Measurements from ENCODE around the gene SEPTIN10.
A peak's percentile ranks its signal among the peaks of the same experiment; 100 is the strongest.

Gene SEPTIN10

GRCh38 chr2:109521233-109522062, 92.3 kb downstream of the SEPTIN10 start:
- no peak for DNase-seq

- no peak for DNase-seq
Observed at GRCh38 chr2:109519513-109519912, 94.3 kb downstream of the SEPTIN10 start.

DNA sequence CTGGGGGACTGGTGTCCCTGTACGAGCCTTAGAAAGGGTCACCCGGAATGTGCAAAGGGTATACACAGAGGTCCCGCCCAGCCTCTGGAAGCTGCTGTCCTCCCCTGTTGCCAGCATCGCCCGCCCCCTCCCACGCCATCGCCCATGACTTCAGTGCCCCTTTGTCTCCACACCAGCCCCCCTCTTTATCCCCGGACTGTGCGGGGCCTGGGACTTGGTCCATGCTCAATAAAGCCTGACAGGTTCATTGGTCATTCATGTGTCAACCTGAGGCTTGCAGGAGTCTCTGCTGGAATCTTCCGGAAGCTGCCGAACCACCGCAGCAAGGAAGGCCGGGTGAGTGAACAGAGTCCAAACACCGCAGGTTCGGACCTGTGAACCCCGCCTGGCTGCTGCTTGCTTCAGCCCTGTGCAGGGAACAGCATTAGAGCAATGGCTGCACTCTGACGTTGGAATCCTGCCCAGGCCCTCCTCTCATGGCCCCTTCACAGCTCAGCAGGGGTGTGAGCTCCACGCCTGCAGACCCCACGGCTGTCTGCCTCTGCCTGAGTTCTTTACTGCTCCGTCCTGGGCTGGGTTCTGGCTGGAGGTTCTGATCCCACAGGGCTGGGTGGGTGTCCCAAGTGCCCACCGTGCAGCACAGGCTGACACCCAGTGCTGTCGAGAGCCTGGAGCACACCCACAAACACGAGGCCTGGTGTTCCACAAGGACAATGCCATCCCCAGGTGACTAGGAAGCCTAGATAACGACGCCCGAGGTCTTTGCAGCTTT, 96.5 kb downstream of the SEPTIN10 start:
- peak; percentile 9 for DNase-seq

- peak; percentile 47 for DNase-seq
Observed at GRCh38 chr2:109516445-109517117, 97.2 kb downstream of the SEPTIN10 start.

DNA sequence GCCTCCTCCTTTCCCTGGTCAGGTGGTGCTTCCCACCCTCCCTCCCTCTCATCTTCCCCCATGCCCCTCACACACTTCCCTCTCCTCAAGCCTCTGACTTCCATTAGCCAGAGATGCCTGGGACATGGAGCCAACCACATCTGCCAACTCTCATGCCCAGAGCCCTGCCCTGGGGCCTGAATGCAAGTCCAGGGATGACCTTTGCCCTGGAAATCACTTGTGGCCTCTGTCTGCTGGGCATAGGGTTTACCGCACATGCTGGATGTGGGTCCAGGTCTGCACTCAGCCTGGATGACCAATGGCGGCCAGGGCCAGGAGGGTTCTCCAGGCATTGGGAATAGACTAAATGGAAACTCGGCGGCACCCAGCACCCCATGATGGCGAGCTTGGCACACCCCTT, 98.9 kb downstream of the SEPTIN10 start:
- no peak for DNase-seq

DNA sequence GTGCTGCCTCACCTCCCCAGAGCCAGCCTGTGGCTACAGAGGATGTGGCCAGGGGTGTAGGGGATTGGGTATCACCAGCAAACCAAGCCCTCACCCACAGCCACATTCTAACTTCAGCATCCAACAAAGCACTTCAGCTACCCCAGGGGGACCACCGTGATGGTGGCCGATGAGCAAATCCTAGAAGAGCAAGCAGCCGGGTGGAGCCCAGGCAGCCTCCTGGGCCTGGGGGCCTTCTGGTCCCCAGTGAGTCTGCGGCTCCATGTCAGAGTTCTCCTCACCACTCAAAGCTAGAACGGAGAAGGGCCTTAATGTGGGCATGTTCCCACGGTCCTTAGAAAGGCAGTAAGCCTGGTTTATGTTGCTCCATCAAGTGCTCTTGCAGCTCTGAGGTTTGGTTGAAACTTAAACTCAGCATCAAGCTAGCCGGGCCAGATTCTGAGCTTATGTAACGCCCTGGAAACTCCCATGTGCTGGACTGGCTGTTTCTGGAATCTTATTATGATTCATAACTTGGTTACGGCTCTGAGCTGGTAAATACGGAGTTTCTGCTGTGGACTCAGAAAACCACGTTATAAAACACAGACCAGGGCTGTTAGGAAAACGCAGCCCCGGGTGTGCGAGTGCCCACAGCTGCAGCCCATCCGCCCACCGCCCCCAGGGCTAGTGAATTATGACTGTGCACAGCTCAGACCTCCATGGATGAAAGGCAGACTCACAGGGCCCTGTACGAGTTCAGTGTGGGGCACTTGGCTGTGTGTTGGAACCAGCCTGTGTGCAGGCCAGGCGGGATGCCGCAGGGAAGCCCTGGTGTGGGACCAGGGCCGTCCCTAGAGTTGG, 99.8 kb downstream of the SEPTIN10 start:
- no peak for DNase-seq

DNA sequence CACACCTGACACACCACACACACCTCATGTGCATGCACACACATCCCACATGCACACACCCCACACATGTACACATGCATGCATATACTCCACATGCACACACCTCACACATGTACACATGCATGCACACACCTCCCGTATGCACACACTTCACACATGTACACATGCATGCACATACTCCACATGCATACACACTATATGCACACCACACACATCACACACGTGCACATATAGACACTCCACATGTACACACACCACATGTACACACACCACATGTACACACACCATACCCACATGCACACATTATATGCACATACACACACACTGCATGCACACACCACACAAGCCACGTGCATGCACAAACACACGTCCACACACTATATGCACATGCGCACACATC, 100.5 kb downstream of the SEPTIN10 start:
- DNase-seq: no peak

GRCh38 chr2:109512076-109512475, 101.7 kb downstream of the SEPTIN10 start:
- no peak for DNase-seq

DNA sequence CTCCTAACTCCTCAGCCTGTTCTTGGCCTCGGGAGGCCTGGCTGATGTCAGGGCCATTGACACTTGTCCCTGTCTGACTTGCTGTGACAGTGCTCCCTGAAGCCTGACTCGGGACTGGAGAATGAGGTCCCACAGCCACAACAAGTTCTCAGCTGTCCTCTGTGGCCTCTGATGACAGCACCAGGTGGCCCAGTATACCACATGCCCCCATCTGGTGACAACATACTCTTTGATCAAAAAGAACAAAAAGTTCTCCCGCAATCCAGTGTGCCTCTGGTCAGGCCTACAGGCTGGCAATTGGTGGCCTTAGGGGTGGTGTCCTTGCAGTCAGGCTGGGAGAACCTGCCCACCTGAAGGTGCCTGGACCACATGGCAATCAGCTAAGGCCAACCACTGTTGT, 102.6 kb downstream of the SEPTIN10 start:
- no peak for DNase-seq

DNA sequence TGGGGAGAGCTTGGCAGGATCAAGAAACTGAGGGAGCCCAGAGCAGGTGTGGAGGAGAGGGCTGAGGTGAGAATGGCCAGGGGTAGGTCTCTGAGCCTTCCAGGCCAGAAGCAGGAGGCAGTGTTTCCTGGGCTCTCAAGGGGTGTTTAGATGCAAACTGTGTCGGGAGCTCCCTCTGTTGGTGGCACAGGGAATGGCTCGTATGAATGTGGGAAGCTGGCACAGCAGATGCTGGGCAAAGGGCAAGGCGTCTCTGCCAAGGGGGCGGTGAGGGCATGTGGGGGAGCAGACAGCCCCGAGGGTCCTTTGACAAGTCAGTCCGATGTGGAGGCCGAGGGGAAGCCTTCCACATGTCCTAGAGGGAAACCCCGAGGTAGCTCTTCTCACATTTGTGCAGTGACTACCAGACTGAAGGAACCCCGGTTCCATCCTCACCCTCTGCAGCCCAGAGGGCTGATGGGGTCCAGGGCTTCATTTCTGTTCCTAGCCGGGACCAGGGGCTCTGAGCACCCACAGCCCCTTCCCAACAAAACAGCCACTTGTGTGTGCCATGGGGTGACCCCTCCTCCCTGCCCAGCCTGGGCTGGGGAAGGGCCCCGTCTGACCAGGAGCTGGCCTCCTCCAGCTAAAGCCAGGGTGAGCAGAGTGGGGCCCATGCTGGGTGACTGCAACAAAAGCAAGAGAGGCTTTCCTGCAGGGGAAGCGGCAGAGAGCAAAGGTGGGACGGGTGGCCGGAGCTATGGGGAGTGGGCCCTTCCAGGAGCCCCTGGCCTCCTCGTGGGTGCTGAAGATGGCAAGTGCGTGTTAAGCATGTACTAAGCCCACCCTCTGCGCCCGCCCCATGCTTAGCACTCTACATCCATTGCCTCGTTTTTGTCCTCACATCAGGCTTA, 103.4 kb downstream of the SEPTIN10 start:
- DNase-seq: peak; percentile 78

DNA sequence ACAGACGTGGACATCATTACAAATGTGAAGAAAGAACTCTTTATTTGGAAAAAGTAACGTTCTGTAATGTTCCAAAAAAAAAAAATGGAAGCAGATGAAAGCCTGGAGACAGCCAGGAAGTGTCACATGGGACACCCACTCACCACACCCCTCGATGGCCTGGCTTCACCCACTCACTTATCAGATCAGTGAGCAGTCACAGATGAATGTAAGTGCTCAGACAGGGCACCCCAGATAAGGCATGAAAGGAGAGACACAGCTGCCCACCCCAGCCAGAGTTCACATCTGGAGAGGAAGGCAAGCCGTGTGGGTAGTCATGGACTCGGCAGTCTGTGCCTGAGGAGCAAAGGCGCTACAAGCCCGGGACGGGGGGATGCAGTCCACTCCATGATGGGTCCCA, 105.2 kb downstream of the SEPTIN10 start:
- no peak for DNase-seq

DNA sequence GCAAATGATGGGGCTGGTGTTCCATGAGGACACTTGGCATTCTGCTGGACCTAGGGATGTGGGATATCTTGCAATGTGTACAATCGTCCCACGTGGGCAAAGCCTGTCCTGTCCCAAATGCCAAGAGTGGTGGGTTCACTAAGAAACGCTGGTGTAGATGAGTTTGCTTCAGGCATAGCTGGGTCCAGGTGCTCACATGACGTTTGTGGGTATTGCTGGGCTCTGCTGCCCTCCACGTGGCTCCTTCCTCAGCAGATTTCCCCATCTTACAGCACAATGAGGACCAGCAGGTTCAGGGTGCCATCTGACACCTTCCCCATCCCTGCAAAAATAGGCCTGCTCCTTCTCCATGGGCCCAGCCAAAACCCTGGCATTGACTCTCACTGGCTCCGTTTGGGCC, 105.9 kb downstream of the SEPTIN10 start:
- DNase-seq: no peak

- DNase-seq: no peak
Observed at GRCh38 chr2:109507217-109507616, 106.5 kb downstream of the SEPTIN10 start.

DNA sequence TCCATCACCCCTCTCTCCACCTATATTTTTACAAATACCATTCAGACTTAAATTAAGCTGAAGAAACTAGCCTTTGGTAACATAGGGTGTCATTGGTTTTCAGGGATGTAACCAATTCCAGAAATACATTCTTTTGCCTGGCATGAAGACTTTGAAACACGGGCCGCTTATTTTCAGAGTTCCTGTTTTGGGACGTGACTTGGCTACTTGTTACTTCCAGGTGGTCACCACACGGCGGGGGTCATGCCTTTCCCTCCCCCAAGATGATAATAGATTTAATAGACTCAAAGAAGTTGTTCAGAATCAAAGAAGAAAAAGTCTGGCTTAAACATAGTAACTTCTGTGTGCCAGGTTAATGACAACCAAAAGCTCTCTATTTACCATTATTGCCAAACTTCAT, 110.6 kb downstream of the SEPTIN10 start:
- no peak for DNase-seq

DNA sequence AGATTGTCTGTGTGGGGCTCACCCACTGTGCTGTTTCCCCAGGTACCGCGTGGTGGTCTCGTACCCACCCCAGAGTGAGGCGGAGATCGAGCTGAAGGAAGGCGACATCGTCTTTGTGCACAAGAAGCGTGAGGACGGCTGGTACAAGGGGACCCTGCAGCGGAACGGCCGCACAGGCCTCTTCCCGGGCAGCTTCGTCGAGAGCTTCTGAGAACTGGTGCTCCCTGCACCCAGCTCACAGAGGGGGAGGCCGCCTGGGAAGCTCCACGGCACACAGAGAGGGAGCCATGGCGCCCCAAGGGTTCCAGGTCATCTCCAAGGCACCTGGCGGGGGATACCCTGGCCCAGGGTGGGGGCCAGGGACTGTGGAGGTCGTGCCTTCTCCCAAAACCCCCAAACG, 112.3 kb downstream of the SEPTIN10 start:
- no peak for DNase-seq

GRCh38 chr2:109500910-109501309, 112.9 kb downstream of the SEPTIN10 start:
- DNase-seq: no peak

DNA sequence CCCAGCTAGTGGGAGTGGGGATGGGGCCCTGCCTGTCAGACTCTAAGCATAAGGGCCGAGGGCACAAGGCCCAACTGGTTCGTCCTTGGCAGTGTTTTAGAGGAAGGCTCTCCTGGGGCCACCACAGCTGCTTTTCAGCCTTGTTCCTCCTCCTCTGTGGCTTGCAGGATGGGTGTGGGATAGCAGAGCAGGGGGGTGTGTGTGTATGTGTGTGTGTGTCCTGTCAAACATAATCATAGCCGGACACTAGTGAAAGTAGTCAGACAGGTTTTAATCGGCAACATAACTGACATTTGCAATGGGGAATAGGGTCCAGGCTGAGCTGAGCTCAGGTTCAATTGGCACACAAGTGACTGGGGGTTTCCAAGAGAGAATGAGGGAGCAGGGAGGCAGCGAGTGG, 114.2 kb downstream of the SEPTIN10 start:
- no peak for DNase-seq

DNA sequence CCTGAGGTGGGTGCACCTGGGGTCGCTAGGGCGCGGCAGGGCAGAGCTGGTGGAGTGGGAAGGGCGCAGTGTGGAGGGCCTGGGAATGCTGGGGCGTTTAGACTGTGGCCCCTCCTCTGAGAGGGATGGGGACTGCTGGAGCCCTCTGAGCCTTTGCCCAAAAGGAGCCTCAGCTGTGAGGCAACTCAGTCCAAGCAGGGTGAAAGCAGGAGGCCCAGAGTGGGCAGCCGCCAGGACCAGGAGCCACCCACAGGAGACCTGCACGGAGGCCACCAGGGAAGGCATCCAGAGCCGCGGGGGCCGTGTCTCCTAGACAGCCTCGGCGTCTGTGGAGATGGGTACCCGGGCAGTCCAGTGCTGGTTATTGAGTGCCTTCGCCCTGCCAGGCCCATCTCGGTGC, 114.9 kb downstream of the SEPTIN10 start:
- DNase-seq: no peak

DNA sequence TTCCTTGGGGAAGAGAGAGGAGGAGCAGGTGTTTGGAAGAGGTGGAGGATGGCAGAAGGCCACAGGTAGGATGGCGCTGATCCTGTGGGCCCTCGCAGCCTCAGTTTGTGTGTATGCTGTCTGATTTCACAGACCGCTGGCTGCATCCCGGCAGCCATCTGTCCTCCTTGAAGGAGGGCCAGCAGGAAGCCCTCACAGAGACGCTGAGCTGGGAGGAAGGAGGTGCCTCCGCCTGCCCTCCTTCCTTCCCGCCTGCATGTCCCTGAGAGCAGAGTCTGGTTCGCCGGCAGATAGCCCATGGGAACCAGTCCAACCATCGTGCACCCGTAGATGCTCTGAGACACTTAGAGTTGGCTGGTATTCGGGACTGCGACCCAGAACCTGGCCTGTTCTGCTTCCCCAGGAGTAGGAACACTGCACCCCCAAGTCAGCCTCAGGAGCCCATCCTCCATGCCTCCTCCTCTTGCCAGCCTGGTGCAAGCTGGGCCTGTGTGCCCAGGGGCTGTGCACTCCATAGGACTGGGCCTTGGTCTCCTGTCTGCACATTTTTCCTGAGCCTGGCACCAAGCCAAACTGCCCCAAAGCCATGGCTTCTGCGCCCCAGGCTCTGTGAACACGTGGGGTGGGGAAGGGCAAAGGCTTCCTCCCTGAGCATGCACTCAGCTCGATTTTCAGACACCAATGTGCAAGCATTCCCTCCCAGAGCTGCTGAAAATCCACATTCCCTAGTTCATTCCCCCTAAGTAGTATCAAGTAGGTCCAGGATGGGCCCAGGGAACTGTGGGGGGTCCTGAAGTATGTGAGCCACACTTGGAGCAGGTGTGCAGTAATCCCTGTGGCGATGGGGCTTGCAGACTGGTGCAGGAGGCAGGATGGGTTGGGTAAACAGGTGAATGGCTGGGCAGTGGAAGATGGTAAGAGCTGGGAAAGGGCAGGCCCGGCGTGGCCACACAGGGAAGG, 115.6 kb downstream of the SEPTIN10 start:
- DNase-seq: peak; percentile 23

GRCh38 chr2:109497463-109497862, 116.3 kb downstream of the SEPTIN10 start:
- DNase-seq: no peak

DNA sequence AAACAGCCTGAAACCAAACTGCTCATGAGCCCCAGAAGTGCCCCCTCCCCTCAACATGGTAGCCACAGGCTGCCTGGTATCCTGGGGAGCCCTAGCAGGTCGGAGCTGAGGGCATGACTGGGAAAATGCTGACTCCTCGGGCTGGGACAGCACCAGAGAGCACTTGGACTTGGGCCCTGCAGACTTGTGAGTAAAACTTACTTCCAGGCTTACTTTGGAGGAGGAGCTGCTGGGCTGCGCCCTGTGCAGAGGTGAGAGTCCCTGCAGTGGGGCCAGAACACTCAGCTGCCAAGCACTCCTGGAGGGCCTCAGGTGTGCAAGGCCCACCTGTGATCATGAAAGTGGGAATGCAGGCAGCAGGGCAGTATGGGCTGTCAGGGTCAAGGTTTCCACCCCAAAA, 119.4 kb downstream of the SEPTIN10 start:
- DNase-seq: no peak

Data from NCI-H345 (cell line).